ENCODE results near the gene MSRB3.

The MSRB3 gene

DNA sequence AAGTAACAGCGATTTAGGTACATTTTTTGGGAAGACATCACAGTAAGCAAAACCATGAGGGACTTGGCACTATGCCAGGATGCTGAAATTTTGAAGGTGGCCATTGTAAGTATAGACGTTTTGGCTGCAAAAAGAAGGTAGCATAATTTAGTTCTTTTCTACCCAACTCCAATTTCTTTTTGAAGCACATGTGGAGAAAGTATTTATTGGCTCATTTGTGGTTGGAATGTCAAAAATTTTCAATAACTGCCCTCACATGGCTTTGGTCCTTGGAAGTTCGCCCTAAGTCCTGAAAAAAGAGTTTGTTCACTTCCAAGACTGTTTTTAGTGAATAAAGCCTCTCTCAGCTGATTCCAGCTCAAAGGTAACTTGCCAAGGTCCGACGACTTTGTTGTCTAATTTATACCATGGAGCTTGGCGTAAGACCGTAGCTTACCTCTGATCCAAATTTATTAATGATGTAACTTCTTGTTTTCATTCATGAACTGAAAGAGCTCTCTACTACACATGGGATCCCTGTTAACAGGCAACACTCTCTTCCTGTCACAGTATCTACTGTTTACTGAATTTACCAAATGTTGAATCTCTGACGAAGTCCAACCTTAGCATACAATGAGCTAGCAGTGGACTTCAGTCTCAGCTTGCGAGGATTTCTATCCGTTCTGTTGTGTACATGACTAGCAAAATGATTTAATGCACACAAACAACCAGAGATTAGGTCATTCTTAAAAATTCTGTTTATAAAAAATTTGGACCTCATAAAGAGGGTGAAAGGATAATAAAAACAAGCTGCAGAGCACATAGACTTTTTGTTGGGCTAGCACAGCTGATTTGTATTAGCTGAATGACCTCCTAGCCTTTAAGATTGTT lies 49.0 kb downstream of the MSRB3 start:
- no peak for DNase-seq

DNA sequence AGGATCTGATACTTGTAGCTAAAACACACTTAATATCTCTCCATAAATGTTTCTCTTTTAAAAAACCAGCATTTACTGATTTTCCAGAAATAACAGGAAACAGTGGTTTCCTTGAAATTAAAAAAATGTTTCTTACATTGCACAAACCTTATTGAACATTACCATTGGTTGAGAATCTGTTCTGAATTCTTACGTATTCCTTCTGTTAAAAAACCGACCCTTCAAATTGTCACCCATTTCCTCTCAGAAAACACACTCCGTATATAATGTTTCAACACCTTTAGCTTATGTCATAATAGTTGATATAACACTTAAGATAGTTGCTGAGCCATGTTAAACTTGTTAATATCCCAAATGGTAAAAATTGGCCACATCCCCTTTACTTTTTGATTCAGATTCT lies 51.2 kb downstream of the MSRB3 start:
- DNase-seq: no peak

DNA sequence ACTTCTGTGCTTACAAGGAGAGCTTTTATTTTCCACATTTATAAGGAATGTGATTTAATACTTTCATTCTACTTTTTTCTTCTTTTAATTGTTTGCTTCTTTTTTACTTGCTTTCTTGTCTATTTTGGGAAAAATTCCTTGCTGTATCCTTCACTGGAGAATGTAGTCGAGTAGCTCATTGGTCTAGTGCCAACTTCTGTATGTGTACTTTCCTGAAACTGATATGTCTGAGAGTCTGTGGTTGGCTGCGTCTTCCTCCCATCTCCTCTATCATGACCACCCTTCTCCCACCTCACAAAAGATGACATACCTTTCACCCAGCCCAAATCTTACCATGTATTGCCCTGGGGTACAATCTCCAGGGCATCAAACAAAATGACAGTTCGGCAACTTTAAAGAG lies 51.8 kb downstream of the MSRB3 start:
- DNase-seq: no peak

DNA sequence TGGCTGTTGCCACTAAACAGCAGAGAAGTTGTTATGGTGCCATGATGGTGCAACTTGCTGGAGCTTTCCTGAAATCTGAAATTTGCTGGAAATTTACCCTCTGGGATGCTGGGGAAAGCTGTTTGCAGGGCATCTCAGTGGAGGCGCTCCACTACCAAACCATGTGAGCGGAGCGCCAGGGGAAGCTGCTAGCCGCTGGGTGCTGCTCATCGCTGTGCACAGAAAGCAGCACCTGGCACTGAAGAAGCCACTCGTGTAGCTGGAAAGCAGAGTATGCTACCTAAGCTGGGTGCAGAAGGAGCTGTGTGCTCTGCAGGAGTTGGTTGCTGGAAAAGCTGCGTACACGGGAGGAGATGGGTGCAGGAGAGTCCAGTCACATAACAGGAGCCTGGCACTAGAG lies 53.0 kb downstream of the MSRB3 start:
- DNase-seq: no peak

DNA sequence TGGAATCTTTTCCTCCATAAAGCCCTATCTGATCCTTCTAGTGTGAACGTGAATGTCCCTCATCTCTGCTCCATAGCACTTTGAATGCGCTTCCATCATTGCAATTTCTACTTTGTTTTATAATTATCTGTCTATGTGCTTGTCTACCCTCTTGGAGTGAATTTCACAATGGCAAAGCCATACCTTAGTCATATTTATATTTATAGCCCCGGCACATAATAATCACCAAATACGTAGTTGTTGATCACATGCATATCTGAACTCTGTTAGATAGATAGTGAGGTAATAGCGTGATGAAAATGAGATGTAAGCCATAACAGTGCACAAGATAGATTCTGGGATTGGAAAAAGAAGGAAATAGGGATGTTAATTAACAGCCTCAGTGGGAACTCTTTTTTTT lies 55.2 kb downstream of the MSRB3 start:
- no peak for DNase-seq

DNA sequence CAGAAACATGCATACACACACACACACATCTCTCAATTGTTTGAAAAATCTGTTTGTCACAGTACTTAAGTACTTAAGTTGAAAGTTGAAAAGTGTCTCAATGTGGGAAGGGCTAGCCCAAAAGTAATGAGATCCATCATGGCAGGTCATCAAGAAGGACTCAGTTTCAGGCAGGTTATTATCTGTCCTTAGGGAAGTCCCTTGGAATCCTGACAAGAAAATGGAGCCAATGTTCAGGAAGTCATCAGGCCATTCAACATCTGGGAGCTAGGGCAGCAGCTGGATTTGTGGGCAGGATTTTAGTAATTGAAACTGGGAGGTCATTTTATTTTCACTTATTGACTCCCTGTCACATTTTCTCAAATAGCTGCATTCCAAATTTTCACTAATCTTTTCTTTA lies 56.0 kb downstream of the MSRB3 start:
- DNase-seq: no peak

DNA sequence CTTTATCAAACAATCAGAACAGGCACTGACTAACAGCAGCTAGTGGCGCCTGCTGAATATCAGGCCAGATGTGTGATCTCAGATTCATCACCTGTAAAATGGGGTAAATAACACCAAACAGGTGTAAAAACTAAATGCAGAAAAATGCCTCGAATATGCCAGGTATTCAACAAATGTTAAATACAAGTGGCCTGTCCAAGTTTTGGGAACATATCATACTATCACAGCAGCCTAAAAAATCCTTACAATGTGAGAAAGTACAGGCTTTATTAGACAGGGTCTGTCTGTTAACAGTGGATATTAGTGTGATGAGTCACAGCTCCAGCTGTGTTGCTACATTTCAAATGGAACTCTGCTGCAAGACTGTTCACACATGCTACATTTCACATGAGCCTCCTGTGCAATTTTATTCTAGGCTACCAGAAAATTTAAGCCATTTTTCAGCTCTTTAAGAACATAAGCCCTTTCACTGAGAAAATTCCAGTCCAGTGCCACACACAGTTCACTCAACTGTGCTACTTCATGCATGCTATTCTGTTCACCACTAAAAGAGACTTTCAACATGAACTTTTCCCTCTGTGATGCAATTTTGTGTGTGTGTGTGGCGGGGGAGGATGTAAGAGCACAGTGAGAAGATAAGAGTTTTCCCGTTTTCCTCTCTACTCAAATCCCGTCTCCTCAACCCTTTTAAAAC lies 56.7 kb downstream of the MSRB3 start:
- DNase-seq: no peak

DNA sequence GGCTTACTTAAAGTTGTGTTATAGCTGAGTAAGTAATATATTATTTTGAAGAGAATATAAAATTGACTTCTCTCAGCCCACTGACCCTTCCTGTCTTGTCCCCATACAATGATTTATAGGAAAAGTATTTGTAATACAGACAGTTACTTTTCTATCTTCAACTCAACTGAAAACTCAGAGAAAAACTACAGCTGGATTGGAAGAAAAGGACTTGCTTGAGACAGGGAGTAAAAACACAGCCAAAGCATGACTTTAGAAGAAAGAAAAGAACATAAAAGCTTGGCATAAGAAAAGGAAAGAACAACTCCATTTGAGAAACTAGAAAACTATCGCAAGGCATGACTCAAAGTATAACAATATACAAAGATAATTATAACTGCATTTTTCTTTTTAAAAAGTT lies 57.5 kb downstream of the MSRB3 start:
- DNase-seq: no peak

DNA sequence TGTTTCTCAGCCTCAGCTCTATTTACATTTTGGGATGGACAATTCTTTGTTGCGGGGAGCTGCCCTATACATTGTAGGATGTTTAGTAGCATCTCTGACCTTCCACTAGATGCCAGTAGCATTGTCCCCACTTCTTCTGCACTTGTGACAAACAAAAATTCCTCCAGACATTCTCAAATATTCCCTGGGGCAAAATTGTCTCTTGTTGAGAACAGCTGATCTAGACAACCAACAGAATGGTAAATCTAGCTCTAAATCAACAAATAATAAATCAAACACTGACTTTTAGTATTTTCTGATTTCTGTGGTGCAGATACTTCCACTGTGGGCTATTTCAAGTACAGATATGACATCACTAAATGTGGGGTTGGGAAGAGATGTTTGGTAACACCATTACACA lies 60.7 kb downstream of the MSRB3 start:
- no peak for DNase-seq

DNA sequence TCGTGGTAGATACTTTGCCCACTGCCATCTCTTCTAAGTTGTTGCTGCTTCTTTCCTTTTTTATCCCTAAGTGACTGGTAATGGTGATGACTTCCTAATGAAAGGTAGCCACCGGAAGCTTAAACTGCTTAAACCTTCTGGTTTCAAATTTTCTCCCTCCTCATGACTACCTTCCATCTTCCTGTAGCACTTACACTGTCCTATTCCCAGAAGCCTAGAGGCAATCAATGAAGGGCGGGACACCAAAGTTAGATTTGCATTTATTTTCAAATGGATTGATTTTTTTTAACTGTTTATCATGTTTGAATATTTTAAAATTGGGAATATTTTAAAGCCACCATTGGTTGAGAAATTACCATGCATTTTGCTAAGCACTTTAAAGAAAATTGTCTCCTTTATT lies 64.7 kb downstream of the MSRB3 start:
- DNase-seq: no peak

DNA sequence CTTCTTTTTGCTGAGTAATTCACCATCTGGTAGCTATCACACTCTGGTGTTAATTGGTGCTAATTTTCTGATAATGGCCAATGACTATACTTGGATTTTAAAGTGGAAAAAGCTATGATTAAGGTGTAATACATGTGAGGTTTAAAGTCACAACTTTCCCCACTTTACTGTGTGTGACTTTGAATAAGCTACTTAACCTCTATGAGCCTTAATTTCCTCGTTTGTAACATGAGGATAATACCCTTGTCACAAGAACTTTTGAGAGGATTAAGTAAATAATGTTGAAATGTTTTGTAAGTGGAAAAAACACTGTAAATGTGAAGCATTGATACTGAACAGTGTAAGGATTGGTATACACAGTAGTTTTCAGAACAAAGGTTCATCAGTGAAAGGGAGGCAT lies 65.3 kb downstream of the MSRB3 start:
- no peak for DNase-seq

DNA sequence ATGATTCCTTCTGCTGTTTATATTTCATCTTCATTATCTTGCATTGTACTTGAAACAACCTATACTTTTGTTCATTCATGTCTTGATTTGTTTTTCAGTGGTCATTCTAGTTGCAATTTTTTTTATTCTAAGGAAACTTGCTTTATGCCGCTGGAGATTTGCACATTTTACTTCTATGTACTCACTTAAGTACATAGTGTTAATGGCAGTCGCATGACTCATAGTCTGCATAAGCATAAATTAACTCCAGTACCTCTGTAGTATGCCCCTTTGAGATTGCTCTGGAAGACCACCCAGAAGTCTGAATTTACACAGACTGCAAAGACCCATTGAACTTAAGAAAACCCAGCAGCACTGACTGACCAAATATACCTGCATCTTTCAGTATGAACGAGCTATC lies 77.0 kb downstream of the MSRB3 start:
- DNase-seq: no peak

DNA sequence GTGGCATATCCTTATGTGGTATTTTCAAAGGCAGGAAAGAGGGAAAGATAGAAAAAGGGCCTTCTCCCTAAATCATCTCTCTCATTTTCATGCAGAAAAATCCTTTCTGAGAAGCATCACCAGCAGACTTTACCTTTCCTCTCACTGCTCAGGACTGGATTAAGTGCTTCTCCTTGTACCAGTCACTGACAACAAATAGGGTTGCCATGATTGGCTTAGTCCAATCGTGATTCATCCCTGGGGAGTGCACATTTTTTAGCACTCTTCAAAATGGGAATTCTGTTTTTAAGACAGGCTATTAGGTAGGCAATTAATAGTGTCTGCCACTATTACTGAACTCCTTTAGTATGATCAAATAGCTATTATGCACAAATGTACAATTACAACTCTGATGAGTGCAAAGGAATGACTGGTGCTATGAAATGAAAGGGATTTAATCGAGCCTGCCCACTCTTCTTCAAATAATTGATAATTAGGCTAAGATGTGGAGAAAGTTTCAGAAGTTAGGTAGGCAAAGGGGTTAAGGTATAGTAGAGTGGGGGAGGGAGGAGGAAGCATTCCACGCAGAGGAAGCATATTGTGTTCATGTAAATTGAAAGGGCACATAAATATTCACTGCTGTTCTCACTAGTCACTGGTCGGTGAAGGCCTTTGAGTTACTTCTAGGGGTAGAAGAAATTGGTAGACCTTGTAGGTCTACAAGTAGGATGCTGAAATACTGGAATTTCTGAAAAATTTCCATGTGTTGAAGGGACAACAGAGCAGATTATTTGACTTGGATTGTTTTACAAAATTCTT lies 84.0 kb downstream of the MSRB3 start:
- no peak for DNase-seq

DNA sequence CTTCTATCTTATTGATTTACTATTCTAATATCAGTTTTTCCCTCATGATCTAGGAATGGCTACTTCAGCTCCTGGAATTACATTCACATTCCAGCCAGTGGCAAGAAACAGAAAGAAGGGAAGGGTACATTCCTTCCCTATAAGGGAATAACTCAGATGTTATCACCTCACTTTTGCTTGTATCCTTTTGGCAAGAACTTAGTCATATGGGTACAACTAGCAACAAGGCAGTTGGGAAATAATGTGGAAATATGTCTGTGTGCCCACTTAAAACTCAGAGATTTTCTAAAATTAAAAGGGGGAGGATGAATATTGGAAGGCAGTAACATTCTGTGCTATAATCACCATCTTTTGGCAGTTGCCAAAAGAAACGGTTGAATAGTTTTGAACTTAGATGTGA lies 85.6 kb downstream of the MSRB3 start:
- DNase-seq: no peak

DNA sequence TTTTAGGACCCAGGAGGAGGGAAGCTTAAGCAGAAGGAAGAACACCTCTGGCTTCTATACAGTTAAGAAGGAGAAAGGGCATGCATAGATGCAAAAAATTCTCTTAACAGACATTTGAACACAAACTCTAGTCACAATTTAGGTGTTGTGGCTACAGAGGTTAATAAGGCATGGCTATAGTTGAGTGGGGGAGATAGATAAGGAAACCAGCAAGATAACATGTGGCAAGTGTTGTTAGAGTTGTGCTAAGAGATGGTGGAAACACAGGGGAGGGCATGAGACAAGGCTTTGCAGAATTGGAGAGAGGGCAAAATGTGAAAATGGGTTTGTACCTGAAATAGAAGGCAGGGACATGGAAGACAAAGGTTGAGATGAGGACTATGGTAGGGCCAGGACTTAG lies 88.9 kb downstream of the MSRB3 start:
- DNase-seq: no peak

DNA sequence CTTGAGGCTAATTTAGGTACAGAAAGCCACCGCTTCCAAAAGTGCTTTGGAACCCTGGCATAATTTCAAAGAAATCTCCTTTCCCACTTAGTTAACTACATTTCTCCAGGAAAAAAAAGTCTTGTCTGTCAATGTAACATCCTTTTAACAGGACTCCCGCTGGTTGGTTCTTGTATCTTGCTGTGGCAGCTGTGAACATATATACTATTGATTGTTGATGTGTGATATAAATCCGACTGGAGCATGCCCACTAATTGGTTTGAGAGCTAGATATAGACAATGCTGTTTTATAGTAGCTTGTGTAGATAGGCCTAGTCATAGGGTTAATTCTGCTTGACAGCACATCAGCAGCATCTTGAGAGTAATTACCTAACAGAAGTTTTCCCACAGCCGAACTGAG lies 89.6 kb downstream of the MSRB3 start:
- no peak for DNase-seq

DNA sequence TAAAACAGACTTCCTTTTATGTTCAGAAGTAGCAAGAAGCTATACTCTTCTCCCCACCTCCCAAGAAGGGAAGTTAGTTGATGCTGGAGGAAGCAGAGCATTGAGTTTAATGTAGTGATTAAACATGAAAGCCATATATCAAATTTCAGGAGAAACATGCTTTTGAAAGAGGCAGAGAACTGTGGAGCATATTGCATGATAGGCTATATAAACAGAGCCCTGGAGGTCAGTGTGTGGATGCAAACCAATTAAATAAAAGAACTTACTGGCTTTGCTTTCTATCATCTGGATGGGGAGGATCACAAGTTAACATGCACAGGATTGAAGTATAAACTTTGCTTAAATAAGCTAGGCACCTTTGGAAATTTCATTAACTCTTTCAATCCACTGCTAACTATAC lies 94.1 kb downstream of the MSRB3 start:
- no peak for DNase-seq

DNA sequence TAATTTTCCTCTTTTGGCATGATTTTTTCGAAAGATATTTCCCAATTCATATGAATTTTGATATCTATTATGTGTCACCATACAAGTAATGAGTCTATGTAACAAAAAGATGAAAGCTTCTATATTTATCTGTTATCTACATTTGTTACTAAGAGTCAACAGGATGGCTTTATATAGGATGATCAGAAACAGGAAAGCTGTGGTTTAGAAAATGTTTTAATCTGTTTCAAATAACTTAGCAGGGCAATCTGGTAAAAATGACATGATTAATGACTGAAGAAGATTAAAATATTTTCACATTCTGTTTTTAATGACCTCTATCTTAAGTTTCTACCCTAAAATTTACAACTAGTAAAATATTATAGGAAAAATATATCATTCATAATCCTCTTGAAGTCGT lies 105.8 kb downstream of the MSRB3 start:
- DNase-seq: no peak

DNA sequence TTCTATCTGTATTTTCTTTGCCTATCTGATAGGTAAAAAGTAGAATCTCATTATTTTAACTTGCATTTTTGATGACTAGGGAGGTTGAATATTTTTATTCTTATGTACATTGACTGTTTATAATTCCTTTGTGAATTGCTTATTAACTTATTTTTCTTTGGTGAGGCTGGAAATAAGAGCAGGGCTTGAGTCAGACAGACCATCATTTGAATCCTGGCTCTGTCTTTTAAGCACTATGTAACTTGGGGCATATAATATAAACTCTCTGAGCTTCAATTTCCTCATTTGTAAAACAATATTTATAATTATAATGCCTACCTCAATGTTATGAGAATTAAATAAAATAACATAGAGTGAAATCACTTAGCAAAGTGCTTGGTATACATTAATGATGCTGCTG lies 108.9 kb downstream of the MSRB3 start:
- no peak for DNase-seq

DNA sequence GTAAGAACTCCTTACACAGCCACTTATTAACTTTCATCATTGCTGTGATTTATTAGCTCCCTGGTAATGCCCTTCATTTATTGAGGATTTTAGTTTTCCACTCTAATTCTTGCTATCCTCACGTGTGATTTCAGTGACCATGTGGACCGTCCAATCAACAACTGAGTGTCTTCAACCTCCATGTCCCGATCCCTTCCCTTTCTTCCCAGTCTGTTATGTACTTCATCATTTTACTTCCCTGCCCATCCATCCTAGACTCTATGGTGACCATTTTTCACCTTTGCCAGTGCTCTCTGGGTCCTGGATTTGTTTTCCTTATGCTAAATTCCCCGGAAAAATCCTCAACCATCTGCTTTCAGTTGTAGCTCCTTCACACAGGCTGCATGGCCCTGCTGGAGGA lies 111.0 kb downstream of the MSRB3 start:
- DNase-seq: no peak

DNA sequence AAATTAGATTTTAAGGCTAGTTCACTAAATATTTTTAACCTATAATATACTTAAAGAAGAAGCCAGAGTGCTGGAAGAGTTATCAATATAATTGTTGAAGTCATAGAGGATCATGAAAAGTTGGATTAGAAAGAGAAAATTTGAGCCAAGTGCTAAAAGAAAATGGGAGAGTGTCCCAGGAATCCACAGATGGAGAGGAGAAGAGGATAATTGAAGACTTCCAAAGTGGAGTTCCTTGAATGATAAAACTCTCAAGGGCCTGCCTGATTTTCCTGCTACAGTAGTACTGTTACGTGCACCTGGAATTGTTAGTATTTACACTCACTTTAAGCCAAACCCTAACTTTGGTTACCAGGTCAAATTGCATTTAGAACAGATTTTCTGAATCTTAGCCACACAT lies 113.2 kb downstream of the MSRB3 start:
- no peak for DNase-seq

DNA sequence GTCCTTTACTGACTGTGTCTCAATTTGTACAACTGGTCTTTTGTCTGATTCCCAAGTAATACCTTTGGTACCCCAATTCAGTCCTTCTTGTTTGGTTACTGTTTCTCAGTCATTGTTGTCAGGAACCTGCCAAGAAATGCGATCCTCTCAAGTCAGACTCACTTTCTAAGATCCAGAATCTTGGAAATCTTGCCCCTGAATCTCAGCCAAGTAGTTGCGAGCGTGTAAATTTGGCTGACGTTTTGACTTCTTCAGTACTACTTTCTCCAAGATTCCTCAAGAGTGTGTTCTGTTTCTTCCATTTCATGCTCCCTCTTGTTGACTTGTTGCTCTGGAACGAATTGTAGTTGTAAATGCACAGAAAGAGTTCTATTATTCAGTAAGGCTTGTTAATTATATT lies 114.0 kb downstream of the MSRB3 start:
- no peak for DNase-seq

DNA sequence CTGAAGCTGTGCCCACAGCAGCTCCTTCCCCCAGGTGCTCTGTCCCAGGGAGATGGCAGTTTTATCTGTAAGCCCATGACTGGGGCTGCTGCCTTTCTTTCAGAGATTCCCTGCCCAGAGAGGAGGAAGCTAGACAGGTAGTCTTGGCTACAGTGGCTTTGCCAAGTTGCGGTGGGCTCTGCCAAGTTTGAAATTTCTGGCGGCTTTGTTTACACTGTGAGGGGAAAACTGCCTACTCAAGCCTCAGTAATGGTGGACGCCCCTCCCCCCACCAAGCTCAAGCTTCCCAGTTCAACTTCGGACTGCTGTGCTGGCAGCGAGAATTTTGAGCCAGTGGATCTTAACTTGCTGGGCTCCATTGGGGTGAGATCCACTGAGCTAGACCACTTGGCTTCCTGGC lies 124.7 kb downstream of the MSRB3 start:
- DNase-seq: no peak

Measured in SHP77 treated with DMSO at 0.1 percent for 48 hours (cell line).